K562 (cell line): ENCODE results near the gene DDHD1. TPM values are rescaled to one million over a fixed set of nuclear protein-coding genes. Genes with fewer than 3 reads are reported as not detected.

ENCODE experiments used
- ATAC-seq: fragments of 200-7000 bp; cut with Tn5 transposase; 3 replicates; pipeline ENCODE4 v1.9.1; 2020; ENCODE audit warnings: moderate library complexity
- BruUV-seq: library from RNA; stranded (reverse); fragments of 400-500 nt; replicated peaks from 2 replicates; lab custom pipeline; 2021; lab: Mats Ljungman, UMichigan
- CTCF ChIA-PET: fragments of 300-600 bp; formaldehyde crosslinking; extraction: SDS; loops from one replicate; lab custom pipeline; 2021; ENCODE audit warnings: low intra/inter-chr PET ratio; lab: Yijun Ruan, JAX
- POLR2A ChIA-PET: fragments of 300-600, 350-650 bp; sonication (Branson Sonifier 250); formaldehyde crosslinking; extraction: SDS; loops from one replicate; lab custom pipeline; 2021; ENCODE audit warnings: antibody characterized with exemption, inconsistent platforms; lab: Yijun Ruan, JAX
- DNase-seq, 4 experiments: peaks; one replicate each; pipeline versions ENCODE4 v3.0.0 to v3.0.0-alpha.2; 2011 to 2018; ENCODE audit warnings: low spot score in 3 of 4, mixed read lengths in 3 of 4; ENCODE audit errors: extremely low read depth in 1 of 4
- FAIRE-seq: peaks from 2 replicates; lab custom pipeline; 2011; peaks lifted over from hg19 to GRCh38; lab: Jason Lieb, UNC
- H2AFZ ChIP-seq: 2 replicates; pipeline ENCODE4 v1.6.0; 2011; ENCODE audit warnings: low read depth, low read length, control low read depth, inconsistent platforms
- H3K27ac ChIP-seq: fragments of 200-600 bp; 3 replicates; pipeline ENCODE4 v1.8.0; 2011; ENCODE audit warnings: low read depth, mild to moderate bottlenecking, control low read depth, inconsistent platforms, low read length, moderate library complexity, mixed read lengths; ENCODE audit errors: extremely low read depth
- H3K27me3 ChIP-seq, 2 experiments: fragments of 300-600 bp in 1 of 2; 2 replicates in 1 of 2; 3 replicates in 1 of 2; pipeline versions ENCODE4 v1.6.0 to v1.8.0; 2011; ENCODE audit warnings: inconsistent platforms in 2 of 2, low read length in 2 of 2, mild to moderate bottlenecking in 1 of 2, mixed read lengths in 1 of 2, moderate library complexity in 1 of 2; ENCODE audit not compliant: control insufficient read depth in 2 of 2, insufficient read depth in 2 of 2
- H3K36me3 ChIP-seq: fragments of 300-600 bp; 3 replicates; pipeline ENCODE4 v1.8.0; 2011; ENCODE audit warnings: mild to moderate bottlenecking, low read length, inconsistent platforms; ENCODE audit not compliant: control insufficient read depth, insufficient read depth
- H3K4me1 ChIP-seq, 2 experiments: fragments of 200-600 bp in 1 of 2; replicated peaks in 1 of 2; 2 replicates in 1 of 2; 3 replicates in 1 of 2; pipeline versions ENCODE4 v1.5.1 to v1.8.0; 2011; ENCODE audit warnings: inconsistent platforms in 2 of 2, low read length in 2 of 2, mild to moderate bottlenecking in 1 of 2, mixed read lengths in 1 of 2, moderate library complexity in 1 of 2; ENCODE audit not compliant: control insufficient read depth in 2 of 2, insufficient read depth in 2 of 2
- H3K4me2 ChIP-seq: 2 replicates; pipeline ENCODE4 v1.6.1; 2011; ENCODE audit warnings: low read length, control low read depth, inconsistent platforms, mixed read lengths; ENCODE audit not compliant: insufficient read depth
- H3K4me3 ChIP-seq: fragments of 200-600 bp; sonication (generic), shearing (Covaris generic); 2 replicates; pipeline ENCODE4 v1.5.1; 2016; ENCODE audit warnings: control low read depth, inconsistent platforms
- H3K79me2 ChIP-seq: fragments of 200-600 bp; 3 replicates; pipeline ENCODE4 v1.8.0; 2011; ENCODE audit warnings: low read length, inconsistent platforms; ENCODE audit not compliant: control insufficient read depth, insufficient read depth
- H3K9ac ChIP-seq, 2 experiments: 2 replicates each; pipeline versions ENCODE4 v1.6.0 to v1.6.1; 2011; ENCODE audit warnings: low read depth in 2 of 2, low read length in 2 of 2, control low read depth in 1 of 2, inconsistent platforms in 1 of 2, mild to moderate bottlenecking in 1 of 2, mixed read lengths in 1 of 2; ENCODE audit not compliant: insufficient read depth in 1 of 2
- H3K9me1 ChIP-seq: one replicate; pipeline ENCODE4 v1.6.0; 2011; ENCODE audit warnings: inconsistent platforms, mild to moderate bottlenecking, low read length, moderate library complexity; ENCODE audit not compliant: control insufficient read depth, insufficient read depth
- H3K9me3 ChIP-seq: replicated peaks from 2 replicates; pipeline ENCODE4 v1.5.1; 2011; ENCODE audit warnings: low read depth, low read length, inconsistent platforms; ENCODE audit not compliant: control insufficient read depth, insufficient read depth
- H4K20me1 ChIP-seq: replicated peaks from 2 replicates; pipeline ENCODE4 v1.6.1; 2011; ENCODE audit warnings: low read length, inconsistent platforms, mixed read lengths; ENCODE audit not compliant: control insufficient read depth, insufficient read depth
- ELK1 ChIP-seq: sonication (generic); formaldehyde crosslinking; IDR thresholded peaks from 2 replicates; pipeline ENCODE4 v1.8.1; 2022; ENCODE audit warnings: missing genetic modification reagents
- FOSL1 ChIP-seq: fragments of 200-800 bp; sonication (Bioruptor generic); conservative IDR thresholded peaks from 2 replicates; pipeline ENCODE4 v1.6.1; 2016; ENCODE audit warnings: missing genetic modification characterization, missing compliant biosample characterization
- WGBS: fragments of 100-300 bp; shearing (Covaris generic); methylation state at CpG from one replicate; pipeline ENCODE4 v1.1.6; 2016; ENCODE audit warnings: low coverage, mixed read lengths; ENCODE audit not compliant: insufficient coverage; ENCODE audit errors: missing lambda C conversion rate; 5-methylcytosine and 5-hydroxymethylcytosine counted together
- in situ Hi-C: fragments of 300-500 bp; cut with MboI; formaldehyde crosslinking; loops from 4 replicates; pipeline ENCODE4 v1.15.0; 2018; ENCODE audit warnings: inconsistent platforms, mixed read lengths
- intact Hi-C: fragments of 100-400 bp; cut with micrococcal nuclease; formaldehyde crosslinking; loops from 2 replicates; pipeline ENCODE4 v1.14.2; 2022
- polyA plus RNA-seq, 8 experiments: library from polyadenylated mRNA; depleted of rRNA in 4 of 8; stranded (reverse) in 5 of 8; unstranded in 3 of 8; fragments of >200 nt; fragmentation: Nextera tagmentation in 2 of 8; fragmentation: Illumina TruSeq in 1 of 8; extraction: Ambion mirVana in 2 of 8; extraction: Trizol in 1 of 8; gene quantifications; 2 replicates each; pipeline versions ENCODE4 v1.2.1 to v1.2.3, GENCODE V29; 2011 to 2014; ENCODE audit warnings: inconsistent platforms in 1 of 8, missing spikeins in 1 of 8
- total RNA-seq, 7 experiments: library from RNA; depleted of rRNA in 6 of 7; stranded (reverse); fragments of >200 nt in 6 of 7; fragmentation: Illumina TruSeq in 2 of 7; extraction: Trizol in 2 of 7; gene quantifications; 2 replicates each; pipeline versions ENCODE4 v1.2.1 to v1.2.3, GENCODE V29; 2011 to 2021; ENCODE audit warnings: low replicate concordance in 1 of 7
- TF ChIP-seq, protein P1 (sequence below): sonication (generic); formaldehyde crosslinking; IDR thresholded peaks from 2 replicates; pipeline ENCODE4 v1.8.0; 2022; ENCODE audit warnings: mild to moderate bottlenecking, missing genetic modification reagents

The DDHD1 gene
- total and polyA plus RNA-seq, 9 of the 15 experiments (the other 6 are each of a cell fraction or from before 2014, with no cell fraction given), result 1.2 to 12.3 (median 5.0) TPM

- no peak for FAIRE-seq
Measured at GRCh38 chr14:53035336-53036210, 117.5 kb downstream of the DDHD1 start.

More at GRCh38 chr14:53035336-53036210, 117.5 kb downstream of the DDHD1 start:
- H3K36me3 ChIP-seq, result peaks cover 12% of the 10 kb centered on the region; the same call in 1 of the 3 replicates
- H3K27ac ChIP-seq, result no peak overlapping the region
- ChIA-PET POLR2A (interaction anchor here (1.5 kb wide), 1 partner anchor 10 kb away, joined by 4 read pairs; no protein-coding TSS in a partner anchor), CTCF (no interaction called here)
- H3K4me3 ChIP-seq, result no peak overlapping the region
- no peak overlapping the region for H3K4me2 ChIP-seq
- H3K27me3 ChIP-seq, result no peaks in the 10 kb centered on the region
- 88% methylated on average over 6 of the region's 6 CpGs for WGBS
- H3K79me2 ChIP-seq, result no peaks in the 10 kb centered on the region
- H3K9me3 ChIP-seq, result no peaks in the 10 kb centered on the region
- TF ChIP-seq ELK1 (CRISPR knock-in tag) (no peak), FOSL1 (tag) (no peak)
- TF ChIP-seq, protein P1, sequence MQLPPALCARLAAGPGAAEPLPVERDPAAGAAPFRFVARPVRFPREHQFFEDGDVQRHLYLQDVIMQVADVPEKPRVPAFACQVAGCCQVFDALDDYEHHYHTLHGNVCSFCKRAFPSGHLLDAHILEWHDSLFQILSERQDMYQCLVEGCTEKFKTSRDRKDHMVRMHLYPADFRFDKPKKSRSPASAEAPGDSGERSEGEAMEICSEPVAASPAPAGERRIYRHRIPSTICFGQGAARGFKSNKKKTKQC (CRISPR knock-in tag), result no peak
- DNase-seq, result no peak
- H3K9me1 ChIP-seq, result no peaks in the 10 kb centered on the region
- no peaks in the 10 kb centered on the region for H3K4me1 ChIP-seq
- no peak for ATAC-seq
- H2AFZ ChIP-seq, result no peak overlapping the region
- in situ Hi-C loops, result no loop called here
- H3K9ac ChIP-seq, result no peak overlapping the region
- no peaks in the 10 kb centered on the region for H4K20me1 ChIP-seq
- intact Hi-C loops, result no loop called here
- BruUV-seq, result no TSS peak
